Liver (tissue), 3 donors: ENCODE results near the gene GLMP.

Source experiments
- CTCF ChIP-seq: fragments of 150-350 bp; IDR thresholded peaks from 2 replicates; pipeline ENCODE4 v1.5.1; 2017; ENCODE audit warnings: improper control_type of control experiment, low read depth, low read length; ENCODE audit not compliant: missing input control
- EGR1 ChIP-seq, 2 donors: IDR thresholded peaks; 2 replicates each; pipeline ENCODE4 v1.6.1; 2016 to 2018; ENCODE audit warnings: antibody characterized with exemption in 2 of 2, low read depth in 2 of 2
- FOXA1 ChIP-seq: IDR thresholded peaks from 2 replicates; pipeline ENCODE4 v1.6.1; 2016; ENCODE audit warnings: antibody characterized with exemption
- HNF4G ChIP-seq: IDR thresholded peaks from 2 replicates; pipeline ENCODE4 v1.6.1; 2016; ENCODE audit warnings: antibody characterized with exemption
- TAF1 ChIP-seq: conservative IDR thresholded peaks from 2 replicates; pipeline ENCODE4 v1.6.1; 2016; ENCODE audit warnings: antibody characterized with exemption, mild to moderate bottlenecking
- YY1 ChIP-seq: IDR thresholded peaks from 2 replicates; pipeline ENCODE4 v1.6.1; 2016; ENCODE audit warnings: antibody characterized with exemption, mild to moderate bottlenecking
- TF ChIP-seq, protein P1 (sequence below): IDR thresholded peaks from 2 replicates; pipeline ENCODE4 v1.6.1; 2016; ENCODE audit warnings: antibody characterized with exemption
- TF ChIP-seq, protein P2 (sequence below): IDR thresholded peaks from 2 replicates; pipeline ENCODE4 v1.6.1; 2016; ENCODE audit warnings: antibody characterized with exemption, mild to moderate bottlenecking
- donor health status: healthy.
- donor health status: healthy.

GRCh38 chr1:156282479-156283222 is 12.8 kb downstream of the GLMP start, which contains the start of gene SMG5:
- TF ChIP-seq TAF1 = peak; percentile 36
- no peak for TF ChIP-seq CTCF
- TF ChIP-seq EGR1 (IDR thresholded peaks at IDR 0.05; ENCODE audit: low read depth in 2 of 2) = peak in 1 of 2 donors; percentile 31
- peak; percentile 32 for TF ChIP-seq HNF4G
- TF ChIP-seq, protein P1, sequence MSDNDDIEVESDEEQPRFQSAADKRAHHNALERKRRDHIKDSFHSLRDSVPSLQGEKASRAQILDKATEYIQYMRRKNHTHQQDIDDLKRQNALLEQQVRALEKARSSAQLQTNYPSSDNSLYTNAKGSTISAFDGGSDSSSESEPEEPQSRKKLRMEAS = peak; percentile 79
- TF ChIP-seq, protein P2, sequence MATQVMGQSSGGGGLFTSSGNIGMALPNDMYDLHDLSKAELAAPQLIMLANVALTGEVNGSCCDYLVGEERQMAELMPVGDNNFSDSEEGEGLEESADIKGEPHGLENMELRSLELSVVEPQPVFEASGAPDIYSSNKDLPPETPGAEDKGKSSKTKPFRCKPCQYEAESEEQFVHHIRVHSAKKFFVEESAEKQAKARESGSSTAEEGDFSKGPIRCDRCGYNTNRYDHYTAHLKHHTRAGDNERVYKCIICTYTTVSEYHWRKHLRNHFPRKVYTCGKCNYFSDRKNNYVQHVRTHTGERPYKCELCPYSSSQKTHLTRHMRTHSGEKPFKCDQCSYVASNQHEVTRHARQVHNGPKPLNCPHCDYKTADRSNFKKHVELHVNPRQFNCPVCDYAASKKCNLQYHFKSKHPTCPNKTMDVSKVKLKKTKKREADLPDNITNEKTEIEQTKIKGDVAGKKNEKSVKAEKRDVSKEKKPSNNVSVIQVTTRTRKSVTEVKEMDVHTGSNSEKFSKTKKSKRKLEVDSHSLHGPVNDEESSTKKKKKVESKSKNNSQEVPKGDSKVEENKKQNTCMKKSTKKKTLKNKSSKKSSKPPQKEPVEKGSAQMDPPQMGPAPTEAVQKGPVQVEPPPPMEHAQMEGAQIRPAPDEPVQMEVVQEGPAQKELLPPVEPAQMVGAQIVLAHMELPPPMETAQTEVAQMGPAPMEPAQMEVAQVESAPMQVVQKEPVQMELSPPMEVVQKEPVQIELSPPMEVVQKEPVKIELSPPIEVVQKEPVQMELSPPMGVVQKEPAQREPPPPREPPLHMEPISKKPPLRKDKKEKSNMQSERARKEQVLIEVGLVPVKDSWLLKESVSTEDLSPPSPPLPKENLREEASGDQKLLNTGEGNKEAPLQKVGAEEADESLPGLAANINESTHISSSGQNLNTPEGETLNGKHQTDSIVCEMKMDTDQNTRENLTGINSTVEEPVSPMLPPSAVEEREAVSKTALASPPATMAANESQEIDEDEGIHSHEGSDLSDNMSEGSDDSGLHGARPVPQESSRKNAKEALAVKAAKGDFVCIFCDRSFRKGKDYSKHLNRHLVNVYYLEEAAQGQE = peak; percentile 57
- peak; percentile 99 for TF ChIP-seq YY1
- TF ChIP-seq FOXA1 = peak; percentile 65
